HG03432 (cell line): Measurements from ENCODE around the gene SCRN3.
"Not testable (repeated sequence)": the region's sequence is repeated elsewhere in the genome, so short reads cannot be mapped to it uniquely, and the experiment has no call there.

Experiments used
- ATAC-seq: cut with Tn5 transposase; IDR thresholded peaks from one replicate; pipeline ENCODE4 v1.9.1; 2021; ENCODE audit warnings: mild to moderate bottlenecking, moderate library complexity; ENCODE audit not compliant: unreplicated experiment

SCRN3 gene

GRCh38 chr2:174400853-174401252, 5.3 kb downstream of the SCRN3 start:
- no peak for ATAC-seq

- ATAC-seq, result no peak
Observed at GRCh38 chr2:174403628-174404027, 8.1 kb downstream of the SCRN3 start.

- ATAC-seq, result not testable (repeated sequence)
Observed at GRCh38 chr2:174410039-174410438, 14.5 kb downstream of the SCRN3 start.

GRCh38 chr2:174412256-174412655, 16.7 kb downstream of the SCRN3 start:
- no peak for ATAC-seq

- no peak for ATAC-seq
Observed at GRCh38 chr2:174428214-174428613, 32.7 kb downstream of the SCRN3 start.

- ATAC-seq, result no peak
Observed at GRCh38 chr2:174430066-174430465, 34.5 kb downstream of the SCRN3 start.

- ATAC-seq, result no peak
Observed at GRCh38 chr2:174431902-174432301, 36.4 kb downstream of the SCRN3 start.

GRCh38 chr2:174436351-174436750, 40.8 kb downstream of the SCRN3 start:
- no peak for ATAC-seq

GRCh38 chr2:174438146-174438886, 42.8 kb downstream of the SCRN3 start:
- ATAC-seq, result no peak

DNA sequence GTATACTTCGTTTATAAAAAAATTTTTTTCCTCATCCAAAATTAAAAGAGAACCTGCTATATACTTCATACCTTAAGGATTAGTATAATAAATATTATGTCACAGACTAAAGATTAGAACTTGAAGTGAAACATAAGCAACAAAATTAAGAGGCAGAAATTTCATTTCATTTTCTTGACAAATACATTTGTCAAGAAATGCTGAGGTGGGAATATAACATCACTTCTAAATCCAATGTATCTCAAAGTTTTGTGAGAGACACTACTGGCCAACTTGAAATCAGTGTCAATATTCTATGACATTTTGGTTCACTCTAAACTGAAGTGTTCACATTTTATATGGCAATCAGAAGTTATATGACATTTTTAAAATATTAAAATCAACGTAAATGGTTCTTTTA, 43.8 kb downstream of the SCRN3 start:
- ATAC-seq, result no peak

- no peak for ATAC-seq
Observed at GRCh38 chr2:174439950-174440349, 44.4 kb downstream of the SCRN3 start.

DNA sequence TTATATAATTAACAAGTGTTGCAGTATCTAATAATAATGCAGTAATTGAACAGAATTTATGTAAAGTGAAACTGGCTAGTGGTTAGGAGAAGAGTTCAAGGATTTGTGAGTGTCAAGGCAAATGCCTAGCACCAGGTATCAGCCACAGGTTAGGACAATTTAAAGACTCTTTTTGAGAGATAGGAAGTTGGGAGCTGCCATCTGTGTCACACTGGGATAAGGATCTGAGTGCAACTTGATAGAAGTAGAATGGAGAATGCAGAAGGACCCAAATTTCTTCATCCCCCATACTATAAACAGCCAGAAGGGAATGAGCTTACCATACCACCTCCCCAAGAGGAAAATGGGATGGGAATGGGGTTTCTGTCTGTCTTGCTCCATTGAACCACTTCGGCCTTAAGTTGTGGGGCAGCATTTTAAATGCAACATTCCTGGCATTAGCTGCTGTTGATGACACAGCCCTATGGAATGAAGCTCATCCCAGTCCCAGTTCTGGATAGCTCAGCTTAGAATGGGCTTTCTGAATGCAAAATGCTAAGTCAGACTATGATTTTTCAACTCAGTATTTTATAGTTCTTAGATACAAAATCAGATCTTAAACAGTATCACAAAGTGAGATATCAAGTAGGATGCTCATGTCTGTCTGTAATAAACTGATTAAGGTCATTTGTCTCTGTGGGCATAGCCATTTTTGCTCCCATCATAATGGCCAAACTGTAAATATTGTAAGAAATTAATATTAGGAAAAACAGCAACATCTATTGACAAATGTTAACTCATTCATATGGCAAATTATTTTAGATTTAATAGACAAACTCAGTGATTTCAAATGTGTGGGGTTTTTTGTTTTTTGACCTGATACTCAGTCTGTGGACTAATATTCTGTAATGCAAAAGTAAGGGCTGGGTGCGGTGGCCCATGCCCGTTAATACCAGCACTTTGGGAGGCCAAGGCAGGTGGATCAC, 47.3 kb downstream of the SCRN3 start:
- no peak for ATAC-seq

DNA sequence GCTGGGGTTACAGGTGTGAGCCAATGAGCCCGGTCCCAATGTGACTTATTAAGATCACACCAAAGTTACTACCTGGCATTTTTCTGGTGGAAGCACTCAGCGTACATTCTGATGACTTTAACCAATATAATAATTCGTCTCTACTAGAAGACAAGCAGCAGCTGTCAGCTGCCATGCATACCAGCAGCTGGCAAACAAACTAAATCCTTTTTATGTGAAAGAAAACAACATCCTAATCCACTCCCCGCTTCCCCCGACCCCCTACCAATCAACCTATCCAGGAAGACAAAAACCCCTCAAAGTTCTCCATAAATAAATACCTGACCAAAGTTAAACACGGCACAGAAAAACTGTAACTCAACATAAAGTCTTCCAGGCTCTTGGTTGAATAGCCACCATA, 49.2 kb downstream of the SCRN3 start:
- ATAC-seq, result no peak

- ATAC-seq, result no peak
Observed at GRCh38 chr2:174445248-174445647, 49.7 kb downstream of the SCRN3 start.

DNA sequence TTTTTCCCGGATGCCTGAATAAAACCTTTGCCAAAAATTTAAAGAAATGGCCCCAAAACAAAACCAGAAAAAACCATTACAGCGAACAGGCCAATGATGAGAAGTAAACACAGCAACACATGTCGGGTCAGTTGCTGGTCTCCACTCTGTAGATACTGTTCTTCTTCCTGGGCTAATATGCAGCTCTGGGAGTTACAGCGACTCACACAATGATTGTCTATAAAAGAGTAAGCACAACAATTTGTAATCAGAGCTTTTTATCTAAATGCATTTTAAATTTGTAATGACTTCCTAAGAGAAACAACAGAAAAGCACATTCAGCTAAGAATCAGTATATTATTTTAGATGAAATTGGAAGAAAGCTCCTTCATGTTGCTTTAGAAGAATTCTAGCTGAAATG, 51.0 kb downstream of the SCRN3 start:
- no peak for ATAC-seq

- ATAC-seq, result no peak
Observed at GRCh38 chr2:174449033-174449432, 53.5 kb downstream of the SCRN3 start.

- ATAC-seq, result no peak
Observed at GRCh38 chr2:174450021-174450816, 54.7 kb downstream of the SCRN3 start.

- no peak for ATAC-seq
Observed at GRCh38 chr2:174454566-174454965, 59.0 kb downstream of the SCRN3 start.

DNA sequence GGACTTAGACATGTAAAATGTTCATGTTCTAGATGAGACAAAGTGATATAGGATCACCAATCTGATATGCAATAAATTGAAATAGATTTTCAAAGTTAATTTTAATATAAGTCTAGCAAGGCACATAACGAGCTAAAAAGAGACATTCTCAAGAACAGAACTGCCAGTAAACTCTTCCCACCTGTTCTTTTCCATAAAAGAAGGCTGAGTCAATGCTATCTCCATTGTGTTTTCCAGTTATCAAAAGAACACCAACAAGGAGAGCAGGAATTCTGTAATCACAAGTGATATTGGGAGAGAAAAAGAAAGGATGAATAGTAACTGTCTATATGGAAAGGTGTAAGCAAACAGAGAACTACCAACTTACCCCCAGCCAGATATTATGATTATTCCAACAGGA, 65.7 kb downstream of the SCRN3 start:
- ATAC-seq, result no peak

DNA sequence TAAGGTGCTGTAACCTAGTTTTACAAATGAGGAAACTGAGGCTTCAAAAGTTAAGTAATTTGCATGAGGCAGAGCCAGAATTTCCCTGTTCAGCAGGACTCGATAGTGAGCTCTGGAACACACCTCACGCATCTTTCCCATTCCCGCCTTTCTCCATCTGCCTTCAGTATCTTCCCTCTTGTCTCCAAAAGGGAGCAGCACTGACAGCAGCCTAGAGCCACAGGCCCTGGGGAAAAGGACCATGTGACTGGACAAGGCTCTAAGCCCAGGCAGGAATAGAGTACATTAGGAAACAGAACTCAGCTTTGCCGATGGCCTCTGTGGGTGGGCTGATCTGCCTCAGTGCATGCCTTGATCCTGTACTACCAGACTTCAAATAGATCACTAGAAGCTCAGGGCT, 69.8 kb downstream of the SCRN3 start:
- ATAC-seq, result no peak

- ATAC-seq, result no peak
Observed at GRCh38 chr2:174473796-174474195, 78.3 kb downstream of the SCRN3 start.
